ENCODE results near the gene SRF. TPM values are rescaled to one million over a fixed set of nuclear protein-coding genes. Genes with fewer than 3 reads are reported as not detected.

SRF gene
- total RNA-seq, 1 donor from 2014 or later = 46.8 TPM

Other genes starting within 250 kb of the SRF start
- 54.1 and 55.3 TPM in 2 replicates for gene CNPY3, start 241.8 kb upstream of the SRF start, total RNA-seq
- 0.98 and 1.00 TPM in 2 replicates for gene GNMT, start 210.5 kb upstream of the SRF start, total RNA-seq
- 27.1 and 28.5 TPM in 2 replicates for gene PEX6, start 192.1 kb upstream of the SRF start, total RNA-seq
- gene PPP2R5D, start 186.7 kb upstream of the SRF start, total RNA-seq = 52.6 and 56.1 TPM in 2 replicates
- gene MEA1, start 157.3 kb upstream of the SRF start, total RNA-seq = 63.6 and 65.6 TPM in 2 replicates
- gene KLHDC3, start 157.0 kb upstream of the SRF start, total RNA-seq = 65.4 and 67.1 TPM in 2 replicates
- 70.7 and 74.8 TPM in 2 replicates for gene RRP36, start 149.6 kb upstream of the SRF start, total RNA-seq
- 10.6 and 12.0 TPM in 2 replicates for gene CUL7, start 117.4 kb upstream of the SRF start, total RNA-seq
- 47.9 and 50.2 TPM in 2 replicates for gene MRPL2, start 111.8 kb upstream of the SRF start, total RNA-seq
- 10.1 and 11.4 TPM in 2 replicates for gene KLC4, start 111.6 kb upstream of the SRF start, total RNA-seq
- 1.9 TPM in 2 replicates for gene PTK7, start 95.0 kb upstream of the SRF start, total RNA-seq
- 42.9 and 45.5 TPM in 2 replicates for gene CUL9, start 10.9 kb downstream of the SRF start, total RNA-seq
- gene DNPH1, start 58.2 kb downstream of the SRF start, total RNA-seq = 43.9 and 45.7 TPM in 2 replicates
- 0.18 and 0.20 TPM in 2 replicates for gene TTBK1, start 72.2 kb downstream of the SRF start, total RNA-seq
- gene SLC22A7, start 127.0 kb downstream of the SRF start, total RNA-seq = not detected in 2 replicates
- gene CRIP3, start 137.6 kb downstream of the SRF start, total RNA-seq = 0.23 and 0.34 TPM in 2 replicates
- gene ZNF318, start 198.4 kb downstream of the SRF start, total RNA-seq = 12.1 and 12.2 TPM in 2 replicates